IMR-90 (cell line): ENCODE measurements around the gene BTD. TPM values are rescaled to one million over a fixed set of nuclear protein-coding genes. Genes with fewer than 3 reads are reported as not detected.
A peak's percentile ranks its signal among the peaks of the same experiment; 100 is the strongest.

Experiments
- ATAC-seq: fragments of 200-7000 bp; cut with Tn5 transposase; 2 replicates; pipeline ENCODE4 v1.9.1; 2020; ENCODE audit warnings: low read depth, mild to moderate bottlenecking, moderate library complexity
- BruUV-seq: library from RNA; stranded (reverse); fragments of 400-500 nt; replicated peaks from 2 replicates; lab custom pipeline; 2021; lab: Mats Ljungman, UMichigan
- CTCF ChIA-PET: fragments of 300-600 bp; formaldehyde crosslinking; extraction: SDS; loops from one replicate; lab custom pipeline; 2021; ENCODE audit warnings: antibody characterized with exemption; lab: Yijun Ruan, JAX
- POLR2A ChIA-PET: fragments of 300-600 bp; sonication (Branson Sonifier 250); formaldehyde crosslinking; loops from one replicate; lab custom pipeline; 2022; ENCODE audit warnings: antibody characterized with exemption; ENCODE audit not compliant: unreplicated experiment; lab: Charles Lee
- DNase-seq: peaks from one replicate; pipeline ENCODE4 v3.0.0; 2013
- H2AFZ ChIP-seq: replicated peaks from 2 replicates; pipeline ENCODE3; 2013; ENCODE audit warnings: low read length, mild to moderate bottlenecking; ENCODE audit not compliant: poor library complexity
- H2AK5ac ChIP-seq: 2 replicates; pipeline ENCODE4 v1.6.1; 2013; ENCODE audit warnings: low read depth, low read length, inconsistent platforms
- H2AK9ac ChIP-seq: replicated peaks from 2 replicates; pipeline ENCODE3; 2013; ENCODE audit warnings: mild to moderate bottlenecking, low read depth, low read length, moderate library complexity; ENCODE audit not compliant: poor library complexity
- H2BK120ac ChIP-seq: 2 replicates; pipeline ENCODE4 v1.6.1; 2013; ENCODE audit warnings: low read depth, low read length, inconsistent platforms
- H2BK15ac ChIP-seq: 3 replicates; pipeline ENCODE4 v1.6.1; 2013; ENCODE audit warnings: low read depth, low read length, inconsistent platforms
- H2BK20ac ChIP-seq: 2 replicates; pipeline ENCODE4 v1.6.1; 2013; ENCODE audit warnings: low read depth, mild to moderate bottlenecking, inconsistent platforms, low read length, moderate library complexity
- H2BK5ac ChIP-seq: 2 replicates; pipeline ENCODE4 v1.6.1; 2013; ENCODE audit warnings: mild to moderate bottlenecking, low read depth, low read length, inconsistent platforms; ENCODE audit not compliant: poor library complexity, severe bottlenecking
- H3K14ac ChIP-seq: replicated peaks from 2 replicates; pipeline ENCODE4 v1.6.1; 2013; ENCODE audit warnings: low read depth, low read length, inconsistent platforms
- H3K18ac ChIP-seq: 2 replicates; pipeline ENCODE4 v1.6.1; 2013; ENCODE audit warnings: low read depth, low read length, control low read depth
- H3K23ac ChIP-seq: 2 replicates; pipeline ENCODE4 v1.6.1; 2013; ENCODE audit warnings: low read depth, low read length, inconsistent platforms
- H3K27ac ChIP-seq: 2 replicates; pipeline ENCODE4 v1.5.1; 2013; ENCODE audit warnings: mild to moderate bottlenecking, control low read depth, low read length; ENCODE audit not compliant: insufficient read depth
- H3K27me3 ChIP-seq: 2 replicates; pipeline ENCODE4 v1.6.1; 2013; ENCODE audit warnings: low read length; ENCODE audit not compliant: control insufficient read depth, insufficient read depth
- H3K36me3 ChIP-seq: 2 replicates; pipeline ENCODE4 v1.6.1; 2013; ENCODE audit warnings: low read length, mixed read lengths; ENCODE audit not compliant: control insufficient read depth, insufficient read depth
- H3K4ac ChIP-seq: 2 replicates; pipeline ENCODE4 v1.6.1; 2013; ENCODE audit warnings: low read depth, low read length, inconsistent platforms
- H3K4me1 ChIP-seq: 2 replicates; pipeline ENCODE4 v1.6.1; 2013; ENCODE audit warnings: low read length, mixed read lengths; ENCODE audit not compliant: control insufficient read depth, insufficient read depth
- H3K4me2 ChIP-seq: 2 replicates; pipeline ENCODE4 v1.6.1; 2013; ENCODE audit warnings: low read depth, mild to moderate bottlenecking, control low read depth, low read length, moderate library complexity
- H3K4me3 ChIP-seq: 2 replicates; pipeline ENCODE4 v1.5.1; 2013; ENCODE audit warnings: low read depth, mild to moderate bottlenecking, control low read depth, low read length, moderate library complexity; ENCODE audit not compliant: insufficient read depth
- H3K56ac ChIP-seq: 2 replicates; pipeline ENCODE4 v1.6.1; 2013; ENCODE audit warnings: low read length, inconsistent platforms; ENCODE audit not compliant: insufficient read depth; ENCODE audit errors: extremely low read depth
- H3K79me1 ChIP-seq, 2 experiments: 2 replicates each; pipeline ENCODE4 v1.6.1; 2013; ENCODE audit warnings: low read length in 2 of 2, inconsistent platforms in 1 of 2, low read depth in 1 of 2
- H3K9ac ChIP-seq: 2 replicates; pipeline ENCODE4 v1.6.1; 2013; ENCODE audit warnings: low read depth, low read length, control low read depth
- H3K9me1 ChIP-seq: 2 replicates; pipeline ENCODE4 v1.6.1; 2013; ENCODE audit warnings: low read length, inconsistent platforms; ENCODE audit not compliant: insufficient read depth
- H3K9me3 ChIP-seq: 2 replicates; pipeline ENCODE4 v1.6.1; 2013; ENCODE audit warnings: low read length; ENCODE audit not compliant: control insufficient read depth, insufficient read depth
- H4K20me1 ChIP-seq: 2 replicates; pipeline ENCODE4 v1.6.1; 2013; ENCODE audit warnings: low read length, inconsistent platforms; ENCODE audit not compliant: insufficient read depth
- H4K5ac ChIP-seq: 2 replicates; pipeline ENCODE4 v1.6.1; 2013; ENCODE audit warnings: mild to moderate bottlenecking, low read depth, low read length, control low read depth
- H4K8ac ChIP-seq, 2 experiments: 2 replicates each; pipeline ENCODE4 v1.6.1; 2013; ENCODE audit warnings: low read depth in 2 of 2, low read length in 2 of 2, control low read depth in 1 of 2, inconsistent platforms in 1 of 2
- H4K91ac ChIP-seq: 2 replicates; pipeline ENCODE4 v1.6.1; 2013; ENCODE audit warnings: low read depth, low read length, inconsistent platforms; ENCODE audit not compliant: insufficient read depth
- POLR2A ChIP-seq: IDR thresholded peaks from 2 replicates; pipeline ENCODE4 v1.6.1; 2012; ENCODE audit warnings: mild to moderate bottlenecking, low read depth, low read length
- SMC3 ChIP-seq: fragments of 150-350 bp; IDR thresholded peaks from 2 replicates; pipeline ENCODE4 v1.6.1; 2016; ENCODE audit warnings: low read depth, mild to moderate bottlenecking, antibody characterized with exemption, low read length, moderate library complexity
- WGBS, 2 experiments: methylation state at CpG; one replicate each; pipeline versions ENCODE4 v1.1.5 to v1.1.7; 2013; ENCODE audit warnings: missing lambda C conversion rate in 2 of 2; ENCODE audit not compliant: insufficient read length in 1 of 2; ENCODE audit errors: extremely low coverage in 2 of 2; 5-methylcytosine and 5-hydroxymethylcytosine counted together
- dilution Hi-C: fragments of 300-500 bp; cut with HindIII; formaldehyde crosslinking; loops from one replicate; pipeline ENCODE4 v1.14.3; 2018; ENCODE audit warnings: low sequenced_read_pairs; ENCODE audit not compliant: unreplicated experiment
- in situ Hi-C: fragments of 300-500 bp; cut with MboI; formaldehyde crosslinking; loops from 3 replicates; pipeline ENCODE4 v1.14.3; 2019; ENCODE audit warnings: low sequenced_read_pairs, inconsistent platforms, mixed read lengths
- intact Hi-C: fragments of 100-400 bp; cut with micrococcal nuclease; formaldehyde crosslinking; loops from 2 replicates; pipeline ENCODE4 v1.10.0; 2022
- polyA plus RNA-seq, 3 experiments: library from polyadenylated mRNA; depleted of rRNA; stranded (reverse); fragments of >200 nt; gene quantifications; 2 replicates each; pipeline ENCODE4 v1.2.3, GENCODE V29; 2012; ENCODE audit warnings: low replicate concordance in 1 of 3
- total RNA-seq: library from RNA; depleted of rRNA; stranded (reverse); fragments of >200 nt; gene quantifications from 2 replicates; pipeline ENCODE4 v1.2.3, GENCODE V29; 2012

BTD gene
- total and polyA plus RNA-seq, 2 of the 4 experiments (the other 2 are of a cell fraction) = 14.8 to 21.1 TPM

GRCh38 chr3:15673536-15673935 is 72.0 kb downstream of the BTD start:
- Histone ChIP-seq H2AK5ac (no peak overlapping the region), H3K9me1 (peaks cover 10% of the 10 kb centered on the region; the same call in 1 of the 2 replicates), H4K91ac (no peak overlapping the region), H3K9ac (no peak overlapping the region), H2AFZ (no peak overlapping the region), H3K4me3 (no peak overlapping the region), H4K20me1 (no peaks in the 10 kb centered on the region), H3K9me3 (no peaks in the 10 kb centered on the region), H3K27me3 (no peaks in the 10 kb centered on the region), H3K36me3 (peaks cover 55% of the 10 kb centered on the region), H3K4me2 (no peak overlapping the region), H3K27ac (no peak overlapping the region; the same call in 1 of the 2 replicates), H3K79me1 (peaks cover 11 to 25% of the 10 kb centered on the region in 2 experiments; a peak in 3 of 4 replicates), H3K14ac (no peak overlapping the region), H3K18ac (no peak overlapping the region), H3K4me1 (no peaks in the 10 kb centered on the region), H4K5ac (no peak overlapping the region), H2AK9ac (no peak overlapping the region), H2BK120ac (no peak overlapping the region), H3K23ac (no peak overlapping the region), H2BK20ac (no peak overlapping the region), H2BK5ac (no peak overlapping the region), H3K4ac (0 out of 2 replicates have a peak overlapping the region, but pooled peaks have one; percentile 2), H3K56ac (no peak overlapping the region), H2BK15ac (no peak overlapping the region), H4K8ac (no peak overlapping the region)
- in situ Hi-C loops (no loop called here), dilution Hi-C loops (no loop called here), intact Hi-C loops (loop anchor here (5.0 kb wide), 1 partner anchor 44 kb away; no protein-coding TSS in a partner anchor)
- ChIA-PET POLR2A (no interaction called here), CTCF (no interaction called here)
- 100% methylated on average over 1 of the region's 1 CpG; no CpG with 5 or more reads in 1 of the 2 experiments for WGBS, 2 experiments
- TF ChIP-seq SMC3 = no peak
- TF ChIP-seq POLR2A = no peak
- no peak for ATAC-seq
- no TSS peak for BruUV-seq
- DNase-seq = no peak
